ENCODE data around the gene URAD. TPM values are rescaled to one million over a fixed set of nuclear protein-coding genes. Genes with fewer than 3 reads are reported as not detected.

URAD gene
- total RNA-seq, 1 donor from 2014 or later: not detected

GRCh38 chr13:27961227-27962085 lies 27.0 kb downstream of the URAD start:
- H3K27me3 ChIP-seq (ENCODE audit: low read depth): peaks cover 100% of the 10 kb centered on the region
- intact Hi-C loops (cut with micrococcal nuclease): no loop called here
- no peaks in the 10 kb centered on the region for H3K9me3 ChIP-seq (replicated peaks)
- no peak overlapping the region for H3K27ac ChIP-seq (replicated peaks)
- H3K36me3 ChIP-seq: no peaks in the 10 kb centered on the region
- H3K4me1 ChIP-seq: peaks cover 26% of the 10 kb centered on the region
- peak overlapping the region; percentile 58 for H3K4me3 ChIP-seq
- no peak for DNase-seq
- no peak for TF ChIP-seq CTCF (IDR thresholded peaks at IDR 0.05; ENCODE audit: borderline replicate concordance)

GRCh38 chr13:27960362-27961226 lies 27.9 kb downstream of the URAD start:
- Histone ChIP-seq H3K4me3 (peak overlapping the region; percentile 58), H3K9me3 (replicated peaks) (no peaks in the 10 kb centered on the region), H3K4me1 (peaks cover 21% of the 10 kb centered on the region), H3K27ac (replicated peaks) (no peak overlapping the region), H3K36me3 (no peaks in the 10 kb centered on the region), H3K27me3 (ENCODE audit: low read depth) (peaks cover 100% of the 10 kb centered on the region)
- peak; percentile 57 for TF ChIP-seq CTCF (IDR thresholded peaks at IDR 0.05; ENCODE audit: borderline replicate concordance)
- DNase-seq: peak; percentile 35
- intact Hi-C loops (cut with micrococcal nuclease): no loop called here

DNA sequence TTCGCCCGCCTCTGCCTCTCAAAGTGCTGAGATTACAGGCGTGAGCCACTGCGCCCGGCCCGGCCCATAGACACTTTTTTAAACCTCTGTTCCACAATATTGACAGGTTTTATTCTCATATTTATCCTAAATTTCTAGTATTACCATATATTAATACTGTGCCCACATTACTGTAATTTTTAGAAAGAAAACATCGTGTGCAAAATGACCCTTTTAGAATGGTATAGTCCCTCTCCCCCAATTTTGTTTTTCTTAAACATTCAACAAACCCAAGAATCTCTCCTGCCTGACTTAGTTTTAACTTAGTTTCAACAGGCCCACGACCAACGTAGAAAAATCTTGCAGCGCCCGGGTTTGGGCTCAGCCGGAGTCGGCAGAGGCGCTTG lies 28.5 kb downstream of the URAD start:
- intact Hi-C loops (cut with micrococcal nuclease): no loop called here
- no peaks in the 10 kb centered on the region for H3K36me3 ChIP-seq
- H3K4me3 ChIP-seq: peak overlapping the region; percentile 58
- peaks cover 21% of the 10 kb centered on the region for H3K4me1 ChIP-seq
- no peaks in the 10 kb centered on the region for H3K9me3 ChIP-seq (replicated peaks)
- DNase-seq: no peak
- H3K27ac ChIP-seq (replicated peaks): no peak overlapping the region
- TF ChIP-seq CTCF (IDR thresholded peaks at IDR 0.05; ENCODE audit: borderline replicate concordance): no peak
- H3K27me3 ChIP-seq (ENCODE audit: low read depth): peaks cover 100% of the 10 kb centered on the region

GRCh38 chr13:27956576-27957300 lies 31.8 kb downstream of the URAD start:
- Histone ChIP-seq H3K27me3 (ENCODE audit: low read depth) (peaks cover 99% of the 10 kb centered on the region), H3K9me3 (replicated peaks) (no peaks in the 10 kb centered on the region), H3K36me3 (no peaks in the 10 kb centered on the region), H3K4me1 (peaks cover 34% of the 10 kb centered on the region), H3K4me3 (no peak overlapping the region), H3K27ac (replicated peaks) (no peak overlapping the region)
- TF ChIP-seq CTCF (IDR thresholded peaks at IDR 0.05; ENCODE audit: borderline replicate concordance): no peak
- intact Hi-C loops (cut with micrococcal nuclease): no loop called here
- DNase-seq: no peak

DNA sequence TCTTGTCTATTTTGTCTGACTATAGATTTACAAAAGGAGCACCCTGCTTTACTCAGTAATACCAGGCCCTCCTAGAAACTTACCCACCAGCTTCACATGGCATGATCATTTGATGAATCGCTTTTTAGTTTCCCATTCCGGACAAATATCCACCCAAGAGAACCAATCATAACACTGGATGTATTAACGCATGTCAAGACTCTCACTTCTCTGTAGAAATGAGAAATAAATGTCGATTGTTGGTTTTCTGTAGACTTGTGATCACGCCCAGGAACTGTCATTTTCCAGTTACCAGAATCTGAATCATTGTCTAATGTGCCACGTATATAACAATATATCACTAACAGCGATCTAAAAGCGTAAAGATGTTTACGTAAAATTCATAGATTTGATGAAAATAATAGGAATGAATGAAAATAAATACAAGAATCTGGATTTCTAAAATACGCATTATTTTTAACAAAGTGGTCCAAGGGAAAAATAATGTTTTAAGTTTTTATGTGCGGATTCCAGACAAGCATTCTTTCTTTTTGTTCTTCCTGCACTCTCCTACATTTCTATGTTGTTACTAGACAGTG lies 33.4 kb downstream of the URAD start:
- H3K9me3 ChIP-seq (replicated peaks): peaks cover 6% of the 10 kb centered on the region
- no peak overlapping the region for H3K27ac ChIP-seq (replicated peaks)
- intact Hi-C loops (cut with micrococcal nuclease): no loop called here
- H3K4me1 ChIP-seq: peaks cover 23% of the 10 kb centered on the region
- H3K27me3 ChIP-seq (ENCODE audit: low read depth): peaks cover 99% of the 10 kb centered on the region
- peak overlapping the region; percentile 62 for H3K4me3 ChIP-seq
- DNase-seq: no peak
- TF ChIP-seq CTCF (IDR thresholded peaks at IDR 0.05; ENCODE audit: borderline replicate concordance): no peak
- no peaks in the 10 kb centered on the region for H3K36me3 ChIP-seq
